SK-N-SH (cell line): ENCODE results near the gene CADM3.

Source experiments
- CHD2 ChIP-seq: fragments of 150-350 bp; IDR thresholded peaks from 2 replicates; pipeline ENCODE4 v1.6.1; 2018; ENCODE audit warnings: low read length; ENCODE audit not compliant: partially characterized antibody
- CTCF ChIP-seq: fragments of 200-600 bp; sonication (generic); IDR thresholded peaks from 2 replicates; pipeline ENCODE4 v1.6.1; 2017; ENCODE audit warnings: antibody characterized with exemption, mild to moderate bottlenecking, moderate library complexity
- GATA2 ChIP-seq: sonication (generic); formaldehyde crosslinking; IDR thresholded peaks from 2 replicates; pipeline ENCODE4 v1.5.0; 2020; ENCODE audit warnings: mild to moderate bottlenecking, missing genetic modification reagents
- JUND ChIP-seq: IDR thresholded peaks from 2 replicates; pipeline ENCODE4 v1.4.0; 2012
- MXI1 ChIP-seq: IDR thresholded peaks from 2 replicates; pipeline ENCODE4 v1.6.1; 2012; ENCODE audit warnings: mild to moderate bottlenecking, low read depth, low read length, improper control_type of control experiment
- NFIC ChIP-seq: IDR thresholded peaks from 2 replicates; pipeline ENCODE4 v1.4.0; 2012; ENCODE audit warnings: borderline replicate concordance
- POLR2AphosphoS5 ChIP-seq: IDR thresholded peaks from 2 replicates; pipeline ENCODE4 v1.6.1; 2012; ENCODE audit warnings: low read depth, low read length
- RAD21 ChIP-seq: IDR thresholded peaks from 2 replicates; pipeline ENCODE4 v1.6.1; 2012; ENCODE audit warnings: mild to moderate bottlenecking, low read length
- RCOR1 ChIP-seq: fragments of 150-350 bp; IDR thresholded peaks from 2 replicates; pipeline ENCODE4 v1.6.1; 2017; ENCODE audit warnings: antibody characterized with exemption, low read length
- SMC3 ChIP-seq: IDR thresholded peaks from 2 replicates; pipeline ENCODE4 v1.6.1; 2012; ENCODE audit warnings: low read depth, low read length, improper control_type of control experiment
- TCF12 ChIP-seq: IDR thresholded peaks from 2 replicates; pipeline ENCODE4 v1.4.0; 2012
- TEAD4 ChIP-seq: IDR thresholded peaks from 2 replicates; pipeline ENCODE4 v1.4.0; 2012; ENCODE audit warnings: mild to moderate bottlenecking, borderline replicate concordance; ENCODE audit not compliant: insufficient read depth
- USF2 ChIP-seq: fragments of 150-350 bp; IDR thresholded peaks from 2 replicates; pipeline ENCODE4 v1.6.1; 2017; ENCODE audit warnings: antibody characterized with exemption, low read length, low read depth, borderline replicate concordance
- YY1 ChIP-seq: IDR thresholded peaks from 2 replicates; pipeline ENCODE4 v1.4.0; 2012; ENCODE audit warnings: low read depth, mild to moderate bottlenecking

DNA sequence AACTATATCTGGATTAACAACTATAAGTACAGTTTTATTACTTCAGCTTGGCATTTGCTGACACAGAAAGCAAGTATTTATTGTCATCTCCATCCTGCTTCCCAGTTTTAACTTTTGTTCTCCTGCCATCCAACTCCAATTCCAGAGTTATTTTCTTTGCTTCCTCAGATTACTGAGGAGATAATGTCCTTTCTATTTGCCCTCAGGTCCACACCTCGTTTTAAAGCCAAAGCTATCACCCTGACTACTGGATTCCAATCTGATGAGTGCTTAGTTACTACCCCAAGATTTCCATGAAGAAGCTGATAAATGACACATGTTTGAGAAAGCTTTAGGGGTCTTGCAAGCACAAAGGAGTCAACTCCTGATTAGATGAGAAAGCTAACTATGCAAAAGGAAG is 58.5 kb downstream of the CADM3 start:
- TF ChIP-seq CTCF (no peak), TCF12 (no peak), USF2 (no peak), RAD21 (no peak), JUND (no peak), CHD2 (no peak), RCOR1 (no peak), SMC3 (no peak), TEAD4 (no peak), POLR2AphosphoS5 (no peak), MXI1 (no peak), GATA2 (CRISPR knock-in tag) (peak; percentile 4; the same call in 1 of the 2 replicates), NFIC (no peak), YY1 (no peak)
